ENCODE results near the gene FAF1.

GRCh38 chr1:50591598-50591997 is 368.5 kb downstream of the FAF1 start:
- no peak for TF ChIP-seq CTCF (conservative IDR thresholded peaks at IDR 0.05 in 1 of 2, IDR thresholded peaks at IDR 0.05 in 1 of 2; ENCODE audit: low read depth in 1 of 2, low read length in 2 of 2)
- no peak for TF ChIP-seq EZH2 (IDR thresholded peaks at IDR 0.05; ENCODE audit: low read length, missing control alignments)
